Measurements from ENCODE around the gene FBXW8.

- TF ChIP-seq ZSCAN20 (CRISPR knock-in tag; IDR thresholded peaks at IDR 0.05) (no peak), CTCF (IDR thresholded peaks at IDR 0.05) (no peak), POLR2A (IDR thresholded peaks at IDR 0.05; ENCODE audit: low read length) (no peak), EP300 (IDR thresholded peaks at IDR 0.05) (no peak), BCL3 (IDR thresholded peaks at IDR 0.05) (no peak), PHF8 (IDR thresholded peaks at IDR 0.05; ENCODE audit: borderline replicate concordance, low read depth) (no peak), ELK1 (IDR thresholded peaks at IDR 0.05; ENCODE audit: low read depth, low read length) (no peak), NPAS2 (CRISPR knock-in tag; IDR thresholded peaks at IDR 0.05; ENCODE audit: borderline replicate concordance) (no peak), FOSL2 (IDR thresholded peaks at IDR 0.05) (no peak), FOSL2 (CRISPR knock-in tag; IDR thresholded peaks at IDR 0.05) (no peak)
These were observed 19.1 kb downstream of the FBXW8 start for GRCh38 chr12:116929885-116930284.
